ENCODE data around the gene STAT1. TPM values are rescaled to one million over a fixed set of nuclear protein-coding genes. Genes with fewer than 3 reads are reported as not detected.

The STAT1 gene
- total RNA-seq, 1 donor from 2014 or later = 13.0 TPM

DNA sequence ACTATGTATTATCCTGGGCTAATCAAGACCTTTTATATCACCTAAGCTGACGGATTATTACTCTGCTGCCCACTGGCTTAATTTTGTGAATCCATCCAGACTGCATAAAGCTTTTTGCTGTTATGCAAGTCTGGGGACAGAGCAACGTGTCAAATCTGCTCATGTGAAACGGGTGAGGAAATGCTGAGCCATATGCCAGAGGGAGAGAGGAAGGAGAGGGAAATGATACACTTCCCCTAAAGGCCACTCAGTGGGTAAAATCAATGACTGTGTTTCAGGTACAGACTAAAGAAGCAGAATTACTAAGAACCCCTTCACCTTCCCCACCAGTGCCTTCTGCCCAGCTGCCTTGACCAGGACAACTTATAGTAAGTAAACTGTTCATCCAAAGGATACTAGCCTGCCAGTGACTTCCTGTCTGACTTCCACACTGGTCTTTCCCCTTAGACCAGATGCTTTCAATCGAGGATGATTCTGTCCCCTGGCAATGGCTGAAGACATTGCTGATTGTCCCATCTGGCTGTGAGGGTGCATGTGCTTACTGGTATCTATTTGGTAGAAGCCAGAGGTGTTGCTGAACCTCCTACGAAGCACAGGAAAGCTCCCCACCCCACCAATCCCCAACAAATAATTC is 43.0 kb downstream of the STAT1 start:
- Histone ChIP-seq H3K9me3 (no peaks in the 10 kb centered on the region), H3K4me1 (peaks cover 0 to 11% of the 10 kb centered on the region in 2 donors), H3K27me3 (no peaks in the 10 kb centered on the region), H3K27ac (no peak overlapping the region), H3K36me3 (peaks cover 40 to 60% of the 10 kb centered on the region in 2 donors), H3K4me3 (no peak overlapping the region)
- intact Hi-C loops (cut with DNase I) = loop anchor here (5.0 kb wide), 1 partner anchor 189 kb away; no protein-coding TSS in a partner anchor
- TF ChIP-seq, protein P1, sequence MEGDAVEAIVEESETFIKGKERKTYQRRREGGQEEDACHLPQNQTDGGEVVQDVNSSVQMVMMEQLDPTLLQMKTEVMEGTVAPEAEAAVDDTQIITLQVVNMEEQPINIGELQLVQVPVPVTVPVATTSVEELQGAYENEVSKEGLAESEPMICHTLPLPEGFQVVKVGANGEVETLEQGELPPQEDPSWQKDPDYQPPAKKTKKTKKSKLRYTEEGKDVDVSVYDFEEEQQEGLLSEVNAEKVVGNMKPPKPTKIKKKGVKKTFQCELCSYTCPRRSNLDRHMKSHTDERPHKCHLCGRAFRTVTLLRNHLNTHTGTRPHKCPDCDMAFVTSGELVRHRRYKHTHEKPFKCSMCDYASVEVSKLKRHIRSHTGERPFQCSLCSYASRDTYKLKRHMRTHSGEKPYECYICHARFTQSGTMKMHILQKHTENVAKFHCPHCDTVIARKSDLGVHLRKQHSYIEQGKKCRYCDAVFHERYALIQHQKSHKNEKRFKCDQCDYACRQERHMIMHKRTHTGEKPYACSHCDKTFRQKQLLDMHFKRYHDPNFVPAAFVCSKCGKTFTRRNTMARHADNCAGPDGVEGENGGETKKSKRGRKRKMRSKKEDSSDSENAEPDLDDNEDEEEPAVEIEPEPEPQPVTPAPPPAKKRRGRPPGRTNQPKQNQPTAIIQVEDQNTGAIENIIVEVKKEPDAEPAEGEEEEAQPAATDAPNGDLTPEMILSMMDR (IDR thresholded peaks at IDR 0.05) = no peak
- no peak for DNase-seq (ENCODE audit: low spot score in 2 of 2)

DNA sequence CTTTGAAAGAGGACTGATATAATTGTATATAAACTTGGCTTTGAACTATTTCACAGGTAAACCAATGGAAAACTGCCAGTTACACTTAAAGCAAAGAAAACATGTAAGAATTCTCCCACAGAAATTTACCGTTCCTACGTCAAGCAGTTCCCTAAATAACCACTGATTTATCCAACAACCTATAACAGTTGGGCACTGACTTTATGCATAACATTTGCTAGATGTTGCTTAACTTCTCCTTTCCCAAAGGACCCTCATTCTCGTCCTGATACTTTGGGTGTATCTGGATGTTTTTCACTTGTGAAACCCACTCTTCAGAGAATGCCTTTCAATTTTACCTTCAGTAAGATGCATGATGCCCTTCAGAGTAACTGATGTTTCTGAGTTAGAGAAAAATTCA is 43.8 kb downstream of the STAT1 start:
- Histone ChIP-seq H3K36me3 (peaks cover 43 to 58% of the 10 kb centered on the region in 2 donors), H3K27me3 (no peaks in the 10 kb centered on the region), H3K4me3 (no peak overlapping the region), H3K4me1 (peaks cover 0 to 11% of the 10 kb centered on the region in 2 donors), H3K9me3 (no peaks in the 10 kb centered on the region), H3K27ac (no peak overlapping the region)
- DNase-seq (ENCODE audit: low spot score in 2 of 2) = no peak
- intact Hi-C loops (cut with DNase I) = loop anchor here (5.0 kb wide), 1 partner anchor 188 kb away; no protein-coding TSS in a partner anchor
- TF ChIP-seq, protein P1 (IDR thresholded peaks at IDR 0.05) = no peak

DNA sequence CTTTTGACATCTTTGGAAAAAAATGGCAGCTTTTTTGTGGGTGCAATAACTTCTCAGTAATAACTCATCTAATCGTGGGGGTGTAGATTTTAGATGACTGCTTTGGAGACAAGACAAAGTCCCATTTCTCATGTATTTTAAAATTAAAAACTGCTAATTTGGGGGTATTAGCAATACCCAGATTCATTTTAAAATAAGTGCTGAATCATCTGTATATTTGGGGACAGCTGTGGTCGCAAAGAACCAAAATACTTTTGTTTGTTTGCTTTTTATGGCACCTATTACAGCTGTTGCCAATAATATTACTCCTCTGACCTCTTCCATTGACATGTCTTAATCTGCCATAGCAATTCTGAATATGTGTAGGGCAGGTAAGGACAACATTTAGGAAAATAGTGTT is 45.4 kb downstream of the STAT1 start:
- H3K27me3 ChIP-seq = no peaks in the 10 kb centered on the region
- H3K9me3 ChIP-seq = no peaks in the 10 kb centered on the region
- intact Hi-C loops (cut with DNase I) = no loop called here
- H3K4me1 ChIP-seq = peaks cover 0 to 4% of the 10 kb centered on the region in 2 donors
- no peak overlapping the region for H3K4me3 ChIP-seq
- TF ChIP-seq, protein P1 (IDR thresholded peaks at IDR 0.05) = no peak
- H3K36me3 ChIP-seq = peaks cover 35 to 56% of the 10 kb centered on the region in 2 donors
- no peak overlapping the region for H3K27ac ChIP-seq
- DNase-seq (ENCODE audit: low spot score in 2 of 2) = no peak

DNA sequence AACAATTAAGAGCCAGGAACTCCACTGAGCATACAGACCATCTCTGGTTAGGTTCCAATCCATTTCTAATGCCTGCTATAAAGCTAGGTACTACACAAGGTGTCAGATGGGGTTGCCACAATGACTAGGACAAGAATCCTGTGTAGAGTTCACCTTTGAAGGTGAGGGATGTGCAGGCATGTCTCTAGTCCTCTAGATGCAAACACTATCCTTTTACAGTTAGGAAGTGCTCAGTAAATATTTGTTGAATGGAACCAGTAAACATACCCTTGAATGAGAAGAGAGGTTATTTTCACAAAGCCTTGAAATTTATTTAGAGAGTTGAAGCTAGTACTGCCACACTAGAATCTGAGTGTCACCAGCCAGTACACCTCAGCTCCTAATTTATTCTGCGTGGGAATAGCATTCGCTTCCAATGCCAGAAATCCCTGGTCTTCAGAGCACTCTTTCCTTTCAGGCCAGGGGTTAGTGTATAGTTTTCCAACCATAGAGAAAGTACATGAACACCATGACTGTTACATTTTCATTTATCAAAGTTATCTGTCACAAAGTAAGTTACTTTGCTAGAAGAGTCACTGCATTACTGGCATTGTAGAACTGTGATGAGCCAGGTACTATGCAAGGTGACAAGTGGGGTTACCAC is 48.3 kb downstream of the STAT1 start:
- intact Hi-C loops (cut with DNase I) = no loop called here

DNA sequence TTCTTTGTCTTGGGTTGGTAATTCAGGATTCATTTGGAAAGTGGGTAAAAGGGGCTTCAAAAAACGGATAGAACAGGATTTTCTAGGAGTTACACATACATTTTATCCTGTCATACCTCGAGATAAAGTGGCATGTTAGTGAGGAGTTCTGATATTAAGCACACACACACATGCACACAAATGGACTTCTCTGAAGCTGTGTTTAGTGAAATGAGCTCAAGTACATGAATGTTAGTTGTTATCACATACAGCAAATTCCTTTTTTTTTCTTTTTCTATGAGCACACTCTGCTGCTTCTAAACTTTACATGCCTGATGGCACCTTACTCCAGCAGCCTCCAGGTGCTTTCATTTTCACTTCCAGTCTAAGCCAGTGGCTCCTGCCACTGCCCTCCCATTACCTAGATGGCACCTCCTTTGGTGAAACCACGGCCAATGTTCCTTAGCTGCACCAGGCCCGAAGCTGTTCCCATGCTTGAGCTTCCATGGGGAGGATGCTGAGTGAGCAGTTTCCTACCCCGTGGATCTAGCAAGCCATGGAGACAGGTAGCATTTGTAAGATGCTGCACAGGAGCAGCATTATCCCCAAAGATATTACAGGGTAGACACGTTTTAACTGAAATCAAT is 49.7 kb downstream of the STAT1 start:
- Histone ChIP-seq H3K27ac (peak overlapping the region in 1 of 2 donors; percentile 4), H3K36me3 (peaks cover 31 to 42% of the 10 kb centered on the region in 2 donors)

More for the DNA sequence above, 48.3 kb downstream of the STAT1 start:
- Histone ChIP-seq H3K9me3 (no peaks in the 10 kb centered on the region), H3K4me3 (no peak overlapping the region), H3K4me1 (no peaks in the 10 kb centered on the region), H3K27me3 (no peaks in the 10 kb centered on the region), H3K27ac (no peak overlapping the region), H3K36me3 (peaks cover 37 to 45% of the 10 kb centered on the region in 2 donors)
- no peak for DNase-seq (ENCODE audit: low spot score in 2 of 2)
- TF ChIP-seq, protein P1 (IDR thresholded peaks at IDR 0.05) = no peak

More for the DNA sequence above, 49.7 kb downstream of the STAT1 start:
- no peak overlapping the region for H3K4me3 ChIP-seq
- no peak for DNase-seq (ENCODE audit: low spot score in 2 of 2)
- H3K27me3 ChIP-seq = no peaks in the 10 kb centered on the region
- TF ChIP-seq, protein P1 (IDR thresholded peaks at IDR 0.05) = no peak
- H3K4me1 ChIP-seq = no peaks in the 10 kb centered on the region
- H3K9me3 ChIP-seq = no peaks in the 10 kb centered on the region
- intact Hi-C loops (cut with DNase I) = no loop called here

Data from ascending aorta (tissue), 2 donors.